Lower leg skin (tissue), 4 donors: Measurements from ENCODE around the gene WDR75. TPM values are rescaled to one million over a fixed set of nuclear protein-coding genes. Genes with fewer than 3 reads are reported as not detected.

Experiments used
- DNase-seq, 2 donors: peaks; one replicate each; pipeline ENCODE4 v3.0.0-alpha.2; 2019; ENCODE audit warnings: low spot score in 2 of 2
- H3K4me3 ChIP-seq: fragments of 200-600 bp; sonication (generic); 2 replicates; pipeline ENCODE4 v1.5.1; 2017; ENCODE audit warnings: mild to moderate bottlenecking, low read depth; ENCODE audit not compliant: poor library complexity, severe bottlenecking
- POLR2A ChIP-seq, 2 donors: fragments of 450-650 bp; IDR thresholded peaks; one replicate each; pipeline ENCODE4 v1.6.1; 2016 to 2017; ENCODE audit warnings: antibody characterized with exemption in 2 of 2, mild to moderate bottlenecking in 1 of 2, moderate library complexity in 1 of 2
- WGBS, 2 donors: methylation state at CpG; one replicate each; pipeline ENCODE4 v1.1.5; 2018; 5-methylcytosine and 5-hydroxymethylcytosine counted together
- intact Hi-C: fragments of 100-400 bp; cut with DNase I; formaldehyde crosslinking; loops from one replicate; pipeline ENCODE4 v1.15.0; 2023; ENCODE audit warnings: low total_unique reads
- total RNA-seq, 4 donors: library from RNA; depleted of rRNA; stranded (reverse); fragments of >200 nt; gene quantifications; one replicate each; pipeline ENCODE4 v1.1.0, GENCODE V29; 2016
- TF ChIP-seq, protein P1 (sequence below), 3 donors: fragments of 450-650 bp; IDR thresholded peaks; one replicate each; pipeline ENCODE4 v1.5.1; 2016; ENCODE audit warnings: antibody characterized with exemption in 3 of 3, mild to moderate bottlenecking in 3 of 3, moderate library complexity in 2 of 3

WDR75 gene
- total RNA-seq, 4 donors from 2014 or later: 20.8 to 38.1 (median 26.4) TPM

GRCh38 chr2:189442468-189442867 is 1.2 kb downstream of the WDR75 start:
- 87 to 96% methylated on average over 10 of the region's 10 CpGs for WGBS, 2 donors
- TF ChIP-seq, protein P1, sequence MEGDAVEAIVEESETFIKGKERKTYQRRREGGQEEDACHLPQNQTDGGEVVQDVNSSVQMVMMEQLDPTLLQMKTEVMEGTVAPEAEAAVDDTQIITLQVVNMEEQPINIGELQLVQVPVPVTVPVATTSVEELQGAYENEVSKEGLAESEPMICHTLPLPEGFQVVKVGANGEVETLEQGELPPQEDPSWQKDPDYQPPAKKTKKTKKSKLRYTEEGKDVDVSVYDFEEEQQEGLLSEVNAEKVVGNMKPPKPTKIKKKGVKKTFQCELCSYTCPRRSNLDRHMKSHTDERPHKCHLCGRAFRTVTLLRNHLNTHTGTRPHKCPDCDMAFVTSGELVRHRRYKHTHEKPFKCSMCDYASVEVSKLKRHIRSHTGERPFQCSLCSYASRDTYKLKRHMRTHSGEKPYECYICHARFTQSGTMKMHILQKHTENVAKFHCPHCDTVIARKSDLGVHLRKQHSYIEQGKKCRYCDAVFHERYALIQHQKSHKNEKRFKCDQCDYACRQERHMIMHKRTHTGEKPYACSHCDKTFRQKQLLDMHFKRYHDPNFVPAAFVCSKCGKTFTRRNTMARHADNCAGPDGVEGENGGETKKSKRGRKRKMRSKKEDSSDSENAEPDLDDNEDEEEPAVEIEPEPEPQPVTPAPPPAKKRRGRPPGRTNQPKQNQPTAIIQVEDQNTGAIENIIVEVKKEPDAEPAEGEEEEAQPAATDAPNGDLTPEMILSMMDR (IDR thresholded peaks at IDR 0.05): no peak
- TF ChIP-seq POLR2A (IDR thresholded peaks at IDR 0.05): no peak
- no peak for DNase-seq
- intact Hi-C loops: no loop called here
- no peak overlapping the region for H3K4me3 ChIP-seq

DNA sequence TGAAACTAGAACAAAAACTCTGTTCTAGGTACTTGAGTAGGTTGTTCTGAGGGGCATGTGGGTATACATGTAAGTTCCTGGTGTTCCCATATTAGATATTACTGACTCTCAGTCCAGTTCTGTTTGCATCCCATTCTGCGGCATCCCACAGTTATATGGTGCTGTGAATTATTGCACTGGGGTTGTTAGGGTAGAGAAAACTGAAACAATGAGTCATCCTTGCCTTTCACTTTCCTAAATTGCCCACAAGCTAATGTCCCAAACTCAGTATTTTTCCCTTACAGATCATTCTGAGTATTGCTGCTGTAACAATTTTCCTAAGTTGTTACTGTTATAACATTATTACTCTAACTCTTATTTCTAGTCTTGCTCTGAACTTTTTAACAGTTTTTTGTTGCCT is 3.0 kb downstream of the WDR75 start:
- no peak for DNase-seq
- TF ChIP-seq, protein P1 (IDR thresholded peaks at IDR 0.05): no peak
- no peak for TF ChIP-seq POLR2A (IDR thresholded peaks at IDR 0.05)
- intact Hi-C loops: no loop called here
- 86% methylated on average over 1 of the region's 1 CpG for WGBS, 2 donors
- no peak overlapping the region for H3K4me3 ChIP-seq

- TF ChIP-seq, protein P1 (IDR thresholded peaks at IDR 0.05): no peak
- no peak for TF ChIP-seq POLR2A (IDR thresholded peaks at IDR 0.05)
- DNase-seq: no peak
- intact Hi-C loops: no loop called here
- H3K4me3 ChIP-seq: no peak overlapping the region
- 82 to 91% methylated on average over 2 of the region's 2 CpGs for WGBS, 2 donors
Observed at GRCh38 chr2:189446780-189447179, 5.5 kb downstream of the WDR75 start.

GRCh38 chr2:189454009-189454408 is 12.7 kb downstream of the WDR75 start:
- 70 to 83% methylated on average over 2 of the region's 2 CpGs for WGBS, 2 donors
- H3K4me3 ChIP-seq: no peak overlapping the region
- no peak for DNase-seq
- TF ChIP-seq POLR2A (IDR thresholded peaks at IDR 0.05): no peak
- TF ChIP-seq, protein P1 (IDR thresholded peaks at IDR 0.05): no peak
- intact Hi-C loops: no loop called here

GRCh38 chr2:189465076-189465475 is 23.8 kb downstream of the WDR75 start:
- intact Hi-C loops: no loop called here
- 78 to 93% methylated on average over 1 of the region's 1 CpG for WGBS, 2 donors
- no peak for DNase-seq
- H3K4me3 ChIP-seq: no peak overlapping the region
- no peak for TF ChIP-seq POLR2A (IDR thresholded peaks at IDR 0.05)
- TF ChIP-seq, protein P1 (IDR thresholded peaks at IDR 0.05): no peak

DNA sequence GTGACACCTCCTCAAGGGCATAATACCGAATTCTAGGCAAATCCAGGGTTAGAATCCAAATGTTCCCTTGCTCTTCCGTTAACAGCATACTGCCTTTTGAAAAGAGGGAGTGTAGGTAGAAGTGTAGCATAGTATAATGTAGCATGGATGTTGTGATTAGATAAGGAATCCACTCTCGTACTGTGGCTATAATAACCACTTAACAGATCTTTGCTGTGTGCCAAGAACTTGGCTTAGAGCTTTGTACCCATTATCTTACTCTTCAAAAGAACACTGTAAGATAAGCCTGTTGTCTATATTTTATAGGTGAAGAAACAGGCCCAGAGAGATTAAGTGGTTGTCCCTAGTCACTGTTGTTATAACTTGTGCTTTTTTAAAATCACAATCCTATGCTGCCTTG is 24.2 kb downstream of the WDR75 start:
- H3K4me3 ChIP-seq: no peak overlapping the region
- WGBS, 2 donors: 71 to 88% methylated on average over 3 of the region's 3 CpGs
- no peak for TF ChIP-seq POLR2A (IDR thresholded peaks at IDR 0.05)
- TF ChIP-seq, protein P1 (IDR thresholded peaks at IDR 0.05): no peak
- intact Hi-C loops: no loop called here
- DNase-seq: no peak
